Activated T-cell treated with anti-CD3 and anti-CD28 coated beads for 24 hours (primary cell): ENCODE results near the gene TNFRSF17.

Experiments used
- DNase-seq: peaks from one replicate; pipeline ENCODE4 v3.0.0-alpha.2; 2020; ENCODE audit warnings: low read depth

The TNFRSF17 gene

GRCh38 chr16:12002447-12003006 lies 37.5 kb downstream of the TNFRSF17 start:
- DNase-seq, result no peak

GRCh38 chr16:12006637-12007036 lies 41.6 kb downstream of the TNFRSF17 start:
- DNase-seq, result no peak

GRCh38 chr16:12009462-12009861 lies 44.5 kb downstream of the TNFRSF17 start:
- no peak for DNase-seq

GRCh38 chr16:12009922-12010321 lies 44.9 kb downstream of the TNFRSF17 start:
- no peak for DNase-seq

- no peak for DNase-seq
Observed at GRCh38 chr16:12010388-12011251, 45.6 kb downstream of the TNFRSF17 start.

GRCh38 chr16:12011565-12011964 lies 46.6 kb downstream of the TNFRSF17 start:
- no peak for DNase-seq

GRCh38 chr16:12016291-12016947 lies 51.4 kb downstream of the TNFRSF17 start:
- DNase-seq, result no peak

- DNase-seq, result no peak
Observed at GRCh38 chr16:12017558-12017957, 52.5 kb downstream of the TNFRSF17 start.
